Bronchial epithelial cell (primary cell): Measurements from ENCODE around the gene TFF1. TPM values are rescaled to one million over a fixed set of nuclear protein-coding genes. Genes with fewer than 3 reads are reported as not detected.

Experiments
- DNase-seq: peaks from one replicate; pipeline ENCODE4 v3.0.0-alpha.2; 2010; ENCODE audit warnings: low read depth
- FAIRE-seq: peaks from 2 replicates; lab custom pipeline; 2011; peaks lifted over from hg19 to GRCh38; lab: Jason Lieb, UNC
- H3K27me3 ChIP-seq: 2 replicates; pipeline ENCODE4 v1.5.1; 2011; ENCODE audit warnings: low read length; ENCODE audit not compliant: control insufficient read depth, insufficient read depth
- H3K36me3 ChIP-seq: 2 replicates; pipeline ENCODE4 v1.5.1; 2011; ENCODE audit warnings: low read length; ENCODE audit not compliant: control insufficient read depth, insufficient read depth
- H3K4me3 ChIP-seq: 2 replicates; pipeline ENCODE4 v1.5.1; 2011; ENCODE audit warnings: mild to moderate bottlenecking, low read depth, low read length, control low read depth
- CTCF ChIP-seq: IDR thresholded peaks from 2 replicates; pipeline ENCODE4 v1.5.1; 2011; ENCODE audit warnings: mild to moderate bottlenecking, moderate library complexity, low read length, control low read depth, inconsistent platforms; ENCODE audit not compliant: insufficient read depth, severe bottlenecking
- total RNA-seq: library from RNA; depleted of rRNA; stranded (reverse); fragments of >200 nt; gene quantifications from 2 replicates; pipeline ENCODE4 v1.2.1, GENCODE V29; 2014

TFF1 gene
- total RNA-seq, 1 donor from 2014 or later = not detected

GRCh38 chr21:42321231-42321630 lies 45.1 kb downstream of the TFF1 start:
- FAIRE-seq = no peak
- no peak for TF ChIP-seq CTCF
- H3K4me3 ChIP-seq = no peak overlapping the region
- no peaks in the 10 kb centered on the region for H3K36me3 ChIP-seq
- no peak for DNase-seq
- no peaks in the 10 kb centered on the region for H3K27me3 ChIP-seq

- H3K4me3 ChIP-seq = no peak overlapping the region
- H3K36me3 ChIP-seq = no peaks in the 10 kb centered on the region
- TF ChIP-seq CTCF = no peak
- H3K27me3 ChIP-seq = no peaks in the 10 kb centered on the region
- DNase-seq (no peak), FAIRE-seq (no peak)
Observed at GRCh38 chr21:42320791-42321190, 45.5 kb downstream of the TFF1 start.

DNA sequence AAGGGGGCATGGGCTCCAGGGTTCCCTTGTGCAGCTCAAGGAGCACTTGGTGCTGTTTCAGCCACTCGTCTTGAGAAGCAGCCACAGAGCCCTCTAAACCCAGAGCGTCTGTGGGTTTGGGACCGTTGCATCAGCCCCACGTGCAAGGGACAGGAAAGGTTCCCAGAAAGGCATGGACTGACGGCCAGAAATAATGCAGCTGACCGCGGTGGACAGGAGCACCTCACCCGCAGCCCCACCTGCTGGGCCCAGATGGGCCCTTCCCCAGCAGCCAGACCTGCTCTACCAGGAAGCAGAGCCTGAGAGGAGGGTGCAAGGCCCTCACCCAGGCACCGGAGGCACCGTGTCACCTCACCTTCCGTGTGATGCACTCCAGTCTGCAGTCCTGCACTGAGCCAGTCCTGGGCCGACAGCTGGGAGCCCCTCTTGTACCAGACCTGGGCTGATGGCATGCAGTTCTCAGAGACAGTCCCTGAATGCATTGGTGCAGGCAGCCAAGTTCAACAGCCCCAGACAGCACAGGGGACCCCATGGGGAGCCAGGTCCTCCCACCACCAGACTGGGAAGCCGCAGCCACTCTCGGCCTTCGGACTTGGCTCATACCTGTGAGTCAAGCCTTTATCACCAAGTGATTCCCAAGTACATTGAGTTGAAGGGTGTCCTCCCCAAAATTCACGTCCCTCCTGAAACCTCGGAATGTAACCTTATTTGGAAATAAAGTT lies 46.3 kb downstream of the TFF1 start:
- no peak for TF ChIP-seq CTCF
- Histone ChIP-seq H3K4me3 (no peak overlapping the region), H3K27me3 (no peaks in the 10 kb centered on the region), H3K36me3 (no peaks in the 10 kb centered on the region)
- no peak for DNase-seq
- no peak for FAIRE-seq

DNA sequence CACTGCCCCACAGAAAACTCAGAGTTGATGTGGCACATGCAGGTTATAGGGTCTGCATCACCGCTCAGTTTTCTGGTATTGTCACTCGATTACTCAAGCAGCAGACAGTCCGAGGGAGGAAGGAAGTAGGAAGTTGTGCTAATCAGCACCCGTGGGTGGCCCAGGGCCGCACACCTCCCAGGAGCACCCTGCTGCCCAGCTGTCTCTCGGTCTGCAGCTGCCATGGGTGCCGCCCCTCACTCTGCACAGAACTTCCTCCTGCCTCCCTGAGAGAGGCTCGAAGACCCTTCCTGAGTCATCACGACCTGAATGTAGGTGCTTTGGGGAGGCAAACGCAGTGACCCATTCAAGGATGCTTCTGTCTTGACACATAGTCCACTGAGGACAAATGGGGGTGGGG lies 47.0 kb downstream of the TFF1 start:
- FAIRE-seq (no peak), DNase-seq (no peak)
- H3K36me3 ChIP-seq = no peaks in the 10 kb centered on the region
- no peak for TF ChIP-seq CTCF
- H3K27me3 ChIP-seq = no peaks in the 10 kb centered on the region
- H3K4me3 ChIP-seq = no peak overlapping the region

DNA sequence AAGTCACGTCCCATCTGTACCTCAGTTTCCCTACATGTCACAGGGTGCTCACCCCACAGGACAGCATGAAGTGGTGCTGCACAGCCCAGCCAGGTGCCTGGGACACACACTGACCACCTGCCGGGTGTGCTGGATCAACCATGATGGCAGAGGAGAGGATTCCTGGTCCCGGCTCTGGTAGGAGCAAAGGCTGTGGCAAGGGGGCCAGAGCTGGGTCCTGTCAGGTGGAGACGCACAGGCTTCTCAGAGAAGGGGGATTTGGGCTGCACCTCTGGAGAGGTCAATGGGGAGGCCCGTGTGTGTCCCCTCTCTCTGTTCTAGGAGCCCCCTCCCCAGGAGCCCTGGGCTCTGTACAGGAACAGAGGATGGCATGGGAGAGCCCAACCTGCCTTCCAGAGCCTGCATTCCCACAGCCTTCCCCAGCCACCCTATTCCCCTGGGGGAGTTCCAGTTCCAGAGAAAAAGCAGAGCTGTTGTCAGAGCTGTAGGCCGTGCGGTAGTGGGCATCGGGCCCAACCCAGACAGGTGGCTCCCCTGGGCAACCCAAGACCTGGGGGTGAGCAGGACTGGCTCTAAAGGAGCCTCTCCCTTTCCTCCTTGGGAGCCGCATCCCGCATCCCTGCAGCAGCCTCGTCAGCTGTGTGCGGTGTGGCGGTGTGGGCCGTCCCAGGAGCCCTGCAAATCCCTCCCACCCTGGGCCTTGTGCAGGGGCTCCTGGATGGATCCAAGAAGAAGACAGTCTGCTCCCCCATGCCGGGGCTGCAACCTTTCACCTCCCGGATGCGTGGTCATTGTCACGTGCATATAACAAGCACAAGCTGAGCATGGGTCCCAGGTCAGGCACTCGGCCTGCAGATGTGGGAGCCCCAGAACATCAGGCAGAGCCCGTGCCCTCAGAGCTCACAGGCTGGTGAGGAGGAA lies 48.2 kb downstream of the TFF1 start:
- FAIRE-seq (no peak), DNase-seq (no peak)
- no peaks in the 10 kb centered on the region for H3K36me3 ChIP-seq
- no peaks in the 10 kb centered on the region for H3K27me3 ChIP-seq
- TF ChIP-seq CTCF = no peak
- no peak overlapping the region for H3K4me3 ChIP-seq
